Measurements from ENCODE around the gene C12orf50. TPM values are rescaled to one million over a fixed set of nuclear protein-coding genes. Genes with fewer than 3 reads are reported as not detected.

The C12orf50 gene
- total and polyA plus RNA-seq, 10 of the 15 experiments (the other 5 are each of a cell fraction or from before 2014, with no cell fraction given) = 0.03 to 0.06 TPM; not detected in 8

GRCh38 chr12:87931812-87932211 lies 97.4 kb downstream of the C12orf50 start (continued):
- TF ChIP-seq WRNIP1 (IDR thresholded peaks at IDR 0.05; ENCODE audit: borderline replicate concordance, low read depth, low read length) (no peak), CTCF (IDR thresholded peaks at IDR 0.05 in 2 of 3, conservative IDR thresholded peaks at IDR 0.05 in 1 of 3; ENCODE audit: control insufficient read depth in 2 of 3, extremely low read depth in 1 of 3, insufficient read depth in 1 of 3, low read depth in 3 of 3, low read length in 3 of 3) (no peak), EP300 (IDR thresholded peaks at IDR 0.05; ENCODE audit: borderline replicate concordance in 1 of 2, control insufficient read depth in 1 of 2, low read depth in 2 of 2, low read length in 2 of 2) (no peak), SMC3 (IDR thresholded peaks at IDR 0.05; ENCODE audit: borderline replicate concordance, low read length) (no peak), SUZ12 (IDR thresholded peaks at IDR 0.05; ENCODE audit: unreplicated experiment) (no peak), CHD4 (IDR thresholded peaks at IDR 0.05) (no peak), ZNF207 (IDR thresholded peaks at IDR 0.05; ENCODE audit: borderline replicate concordance) (no peak), SIN3A (IDR thresholded peaks at IDR 0.05; ENCODE audit: low read depth, low read length) (no peak), BACH1 (IDR thresholded peaks at IDR 0.05; ENCODE audit: borderline replicate concordance) (no peak), CHD2 (IDR thresholded peaks at IDR 0.05; ENCODE audit: borderline replicate concordance, low read depth, low read length) (no peak)

- in situ Hi-C loops (cut with MboI) (no loop called here), intact Hi-C loops (cut with micrococcal nuclease; ENCODE audit: unreplicated experiment) (no loop called here)
- Histone ChIP-seq H2AFZ (ENCODE audit: control insufficient read depth, low read depth, low read length) (no peak overlapping the region), H3K27me3 (replicated peaks in 1 of 2; ENCODE audit: control insufficient read depth in 2 of 2, insufficient read depth in 2 of 2, low read length in 1 of 2) (no peaks in the 10 kb centered on the region), H3K79me2 (ENCODE audit: control insufficient read depth, insufficient read depth, low read length) (no peaks in the 10 kb centered on the region), H4K20me1 (ENCODE audit: control insufficient read depth, insufficient read depth) (no peaks in the 10 kb centered on the region), H3K36me3 (ENCODE audit: control insufficient read depth in 2 of 2, insufficient read depth in 2 of 2, low read length in 1 of 2) (no peaks in the 10 kb centered on the region), H3K9me3 (replicated peaks; ENCODE audit: control insufficient read depth, insufficient read depth, low read length) (no peaks in the 10 kb centered on the region), H3K27ac (ENCODE audit: control insufficient read depth, insufficient read depth) (no peak overlapping the region), H3K4me2 (ENCODE audit: control insufficient read depth, insufficient read depth) (no peak overlapping the region), H3K9ac (ENCODE audit: control insufficient read depth, insufficient read depth, low read length) (no peak overlapping the region), H3K4me1 (ENCODE audit: control insufficient read depth, insufficient read depth, low read length) (no peaks in the 10 kb centered on the region), H3K4me3 (no peak overlapping the region)
- FAIRE-seq = no peak
- ChIA-PET RAD21 (ENCODE audit: unreplicated experiment) (no interaction called here), POLR2A (no interaction called here), CTCF (no interaction called here), SMC1A (ENCODE audit: uncharacterized antibody, unreplicated experiment) (no interaction called here)
- ATAC-seq = no peak
- no peak for DNase-seq (ENCODE audit: low read depth, low spot score)
- no peak for TF ChIP-seq SUPT20H (IDR thresholded peaks at IDR 0.05; ENCODE audit: borderline replicate concordance, control insufficient read depth, low read depth, low read length)
- no peak for TF ChIP-seq BHLHE40 (IDR thresholded peaks at IDR 0.05; ENCODE audit: borderline replicate concordance in 1 of 2, low read depth in 2 of 2, low read length in 1 of 2)
- 0% methylated on average over 1 of the region's 1 CpG for WGBS (ENCODE audit: insufficient coverage, insufficient replicate concordance, low lambda C conversion rate, missing lambda C conversion rate)
- no TSS peak for BruUV-seq (replicated peaks)
Measured at GRCh38 chr12:87930627-87931026, 98.6 kb downstream of the C12orf50 start.

Small RNA genes within 50 kb of the gene (small RNA-seq; reads per million reads assigned to genes)
- not detected for gene RNA5SP364

Other genes with a start within 250 kb of the C12orf50 start
- gene CEP290, start 112.7 kb upstream of the C12orf50 start, total RNA-seq (2014; rRNA removed) = 9.6 and 11.3 TPM in 2 replicates
- gene CEP290, start 112.7 kb upstream of the C12orf50 start, total RNA-seq (2014; rRNA removed; fragmentation: Illumina TruSeq; extraction: Trizol) = 15.6 and 17.0 TPM in 2 replicates
- 14.3 and 15.7 TPM in 2 replicates for gene CEP290, start 112.7 kb upstream of the C12orf50 start, total RNA-seq (2021)
- 7.2 and 18.8 TPM in 2 replicates for gene CEP290, start 112.7 kb upstream of the C12orf50 start, polyA plus RNA-seq (2011; rRNA removed)
- 11.9 and 15.7 TPM in 2 replicates for gene CEP290, start 112.7 kb upstream of the C12orf50 start, polyA plus RNA-seq (2014; fragmentation: Illumina TruSeq; extraction: Trizol)
- gene CEP290, start 112.7 kb upstream of the C12orf50 start, polyA plus RNA-seq (2014; fragmentation: Nextera tagmentation; extraction: Ambion mirVana) = 1 to 10 TPM; 4.8 to 8.9 TPM
- gene CEP290, start 112.7 kb upstream of the C12orf50 start, polyA plus RNA-seq (2014; rRNA removed) = 6.3 and 6.4 TPM in 2 replicates
- gene CEP290, start 112.7 kb upstream of the C12orf50 start, polyA plus RNA-seq (2016; fragmentation: Nextera tagmentation; extraction: Ambion mirVana) = 10 to 100 TPM; 13.3 to 14.0 TPM
- gene TMTC3, start 112.9 kb upstream of the C12orf50 start, total RNA-seq (2014; rRNA removed) = 3.5 and 4.7 TPM in 2 replicates
- gene TMTC3, start 112.9 kb upstream of the C12orf50 start, total RNA-seq (2014; rRNA removed; fragmentation: Illumina TruSeq; extraction: Trizol) = 5.1 and 5.6 TPM in 2 replicates
- gene TMTC3, start 112.9 kb upstream of the C12orf50 start, total RNA-seq (2021) = 4.9 and 5.7 TPM in 2 replicates
- gene TMTC3, start 112.9 kb upstream of the C12orf50 start, polyA plus RNA-seq (2011; rRNA removed) = 5.0 and 8.1 TPM in 2 replicates
- 2.9 and 4.0 TPM in 2 replicates for gene TMTC3, start 112.9 kb upstream of the C12orf50 start, polyA plus RNA-seq (2014; fragmentation: Illumina TruSeq; extraction: Trizol)
- 1 to 10 TPM; 1.5 to 2.8 TPM for gene TMTC3, start 112.9 kb upstream of the C12orf50 start, polyA plus RNA-seq (2014; fragmentation: Nextera tagmentation; extraction: Ambion mirVana)
- gene TMTC3, start 112.9 kb upstream of the C12orf50 start, polyA plus RNA-seq (2014; rRNA removed) = 1.1 and 1.4 TPM in 2 replicates
- 1 to 10 TPM; 3.5 to 3.7 TPM for gene TMTC3, start 112.9 kb upstream of the C12orf50 start, polyA plus RNA-seq (2016; fragmentation: Nextera tagmentation; extraction: Ambion mirVana)